ENCODE results near the gene DHX38. TPM values are rescaled to one million over a fixed set of nuclear protein-coding genes. Genes with fewer than 3 reads are reported as not detected.

The DHX38 gene
- total RNA-seq, 1 experiment from 2014 or later = 71.0 TPM

DNA sequence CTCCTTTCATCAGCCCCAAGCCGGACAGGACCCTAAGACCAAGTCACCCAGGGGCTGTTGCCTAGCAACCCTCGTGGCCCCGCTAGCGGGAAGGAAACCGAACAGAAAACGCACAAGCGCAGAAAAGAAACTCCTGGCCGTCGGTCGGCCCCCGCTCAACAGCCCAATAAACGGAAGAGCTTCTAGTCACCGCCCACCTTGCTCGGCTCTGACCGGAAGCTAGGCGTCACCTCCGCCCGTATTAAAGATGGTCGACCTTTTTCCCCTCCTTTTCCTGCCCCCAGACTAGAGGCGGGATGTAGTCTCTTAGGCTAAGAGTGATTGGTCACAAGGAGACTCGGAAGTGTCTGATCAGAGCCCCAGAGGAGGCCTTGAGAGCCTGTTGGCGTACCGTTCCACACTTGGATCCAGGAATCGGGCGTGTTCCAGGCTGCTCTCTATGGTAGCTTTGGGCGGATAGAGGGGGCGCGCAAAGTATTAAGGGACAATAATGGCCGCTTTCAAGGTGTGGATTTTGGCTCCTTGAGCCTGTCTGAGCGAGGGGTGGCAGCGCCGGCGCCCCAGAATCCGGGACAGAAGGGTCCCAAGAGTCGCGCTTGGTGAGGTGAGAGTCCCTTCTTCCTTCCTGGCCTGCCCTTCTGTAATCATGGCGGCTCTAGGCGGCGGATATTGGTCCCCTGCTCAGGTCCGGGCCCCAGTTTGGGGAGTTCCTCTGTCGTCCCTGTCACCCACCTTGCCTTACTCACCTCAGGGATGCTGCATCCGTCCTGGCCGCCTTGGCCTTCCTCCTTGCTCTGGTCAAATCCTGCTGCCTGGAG is at the start of gene DHX38, which contains the start of gene TXNL4B (continued):
- TF ChIP-seq EGR1 (IDR thresholded peaks at IDR 0.05; ENCODE audit: low read depth) (peak; percentile 90), FOSL1 (IDR thresholded peaks at IDR 0.05; ENCODE audit: low read depth) (no peak)
- TF ChIP-seq, protein P1, sequence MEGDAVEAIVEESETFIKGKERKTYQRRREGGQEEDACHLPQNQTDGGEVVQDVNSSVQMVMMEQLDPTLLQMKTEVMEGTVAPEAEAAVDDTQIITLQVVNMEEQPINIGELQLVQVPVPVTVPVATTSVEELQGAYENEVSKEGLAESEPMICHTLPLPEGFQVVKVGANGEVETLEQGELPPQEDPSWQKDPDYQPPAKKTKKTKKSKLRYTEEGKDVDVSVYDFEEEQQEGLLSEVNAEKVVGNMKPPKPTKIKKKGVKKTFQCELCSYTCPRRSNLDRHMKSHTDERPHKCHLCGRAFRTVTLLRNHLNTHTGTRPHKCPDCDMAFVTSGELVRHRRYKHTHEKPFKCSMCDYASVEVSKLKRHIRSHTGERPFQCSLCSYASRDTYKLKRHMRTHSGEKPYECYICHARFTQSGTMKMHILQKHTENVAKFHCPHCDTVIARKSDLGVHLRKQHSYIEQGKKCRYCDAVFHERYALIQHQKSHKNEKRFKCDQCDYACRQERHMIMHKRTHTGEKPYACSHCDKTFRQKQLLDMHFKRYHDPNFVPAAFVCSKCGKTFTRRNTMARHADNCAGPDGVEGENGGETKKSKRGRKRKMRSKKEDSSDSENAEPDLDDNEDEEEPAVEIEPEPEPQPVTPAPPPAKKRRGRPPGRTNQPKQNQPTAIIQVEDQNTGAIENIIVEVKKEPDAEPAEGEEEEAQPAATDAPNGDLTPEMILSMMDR (IDR thresholded peaks at IDR 0.05 in 2 of 3, conservative IDR thresholded peaks at IDR 0.05 in 1 of 3; ENCODE audit: borderline replicate concordance in 1 of 3, insufficient read depth in 1 of 3, low read depth in 2 of 3, low read length in 2 of 3) = no peak

GRCh38 chr16:72044296-72044695 is 49.4 kb upstream of the DHX38 start:
- ChIA-PET POLR2A (no interaction called here), RAD21 (ENCODE audit: low non-redundant PET in 1 of 2, low total read pairs in 2 of 2, uncharacterized antibody in 2 of 2, unreplicated experiment in 2 of 2) (no interaction called here), CTCF (no interaction called here)
- no peak overlapping the region for H2AFZ ChIP-seq (ENCODE audit: low read depth, low read length, poor library complexity, severe bottlenecking)
- H3K9me3 ChIP-seq (ENCODE audit: control insufficient read depth in 1 of 2, insufficient read depth in 1 of 2, low read depth in 1 of 2, low read length in 2 of 2) = no peaks in the 10 kb centered on the region; a peak in 2 of 4 replicates
- no peak overlapping the region for H3K4me3 ChIP-seq (replicated peaks in 1 of 2; ENCODE audit: low read depth in 1 of 2, low read length in 2 of 2)
- no peaks in the 10 kb centered on the region for H3K27me3 ChIP-seq (ENCODE audit: insufficient read depth, low read length)
- no TSS peak for BruUV-seq (replicated peaks)
- H3K9ac ChIP-seq (ENCODE audit: low read length) = no peak overlapping the region
- H3K4me1 ChIP-seq (ENCODE audit: control insufficient read depth in 1 of 2, insufficient read depth in 2 of 2, low read length in 2 of 2) = no peaks in the 10 kb centered on the region
- H3K36me3 ChIP-seq (ENCODE audit: control insufficient read depth in 1 of 2, insufficient read depth in 2 of 2, low read length in 2 of 2) = no peaks in the 10 kb centered on the region
- TF ChIP-seq CEBPB (IDR thresholded peaks at IDR 0.05; ENCODE audit: low read depth) = no peak
- TF ChIP-seq, protein P2, sequence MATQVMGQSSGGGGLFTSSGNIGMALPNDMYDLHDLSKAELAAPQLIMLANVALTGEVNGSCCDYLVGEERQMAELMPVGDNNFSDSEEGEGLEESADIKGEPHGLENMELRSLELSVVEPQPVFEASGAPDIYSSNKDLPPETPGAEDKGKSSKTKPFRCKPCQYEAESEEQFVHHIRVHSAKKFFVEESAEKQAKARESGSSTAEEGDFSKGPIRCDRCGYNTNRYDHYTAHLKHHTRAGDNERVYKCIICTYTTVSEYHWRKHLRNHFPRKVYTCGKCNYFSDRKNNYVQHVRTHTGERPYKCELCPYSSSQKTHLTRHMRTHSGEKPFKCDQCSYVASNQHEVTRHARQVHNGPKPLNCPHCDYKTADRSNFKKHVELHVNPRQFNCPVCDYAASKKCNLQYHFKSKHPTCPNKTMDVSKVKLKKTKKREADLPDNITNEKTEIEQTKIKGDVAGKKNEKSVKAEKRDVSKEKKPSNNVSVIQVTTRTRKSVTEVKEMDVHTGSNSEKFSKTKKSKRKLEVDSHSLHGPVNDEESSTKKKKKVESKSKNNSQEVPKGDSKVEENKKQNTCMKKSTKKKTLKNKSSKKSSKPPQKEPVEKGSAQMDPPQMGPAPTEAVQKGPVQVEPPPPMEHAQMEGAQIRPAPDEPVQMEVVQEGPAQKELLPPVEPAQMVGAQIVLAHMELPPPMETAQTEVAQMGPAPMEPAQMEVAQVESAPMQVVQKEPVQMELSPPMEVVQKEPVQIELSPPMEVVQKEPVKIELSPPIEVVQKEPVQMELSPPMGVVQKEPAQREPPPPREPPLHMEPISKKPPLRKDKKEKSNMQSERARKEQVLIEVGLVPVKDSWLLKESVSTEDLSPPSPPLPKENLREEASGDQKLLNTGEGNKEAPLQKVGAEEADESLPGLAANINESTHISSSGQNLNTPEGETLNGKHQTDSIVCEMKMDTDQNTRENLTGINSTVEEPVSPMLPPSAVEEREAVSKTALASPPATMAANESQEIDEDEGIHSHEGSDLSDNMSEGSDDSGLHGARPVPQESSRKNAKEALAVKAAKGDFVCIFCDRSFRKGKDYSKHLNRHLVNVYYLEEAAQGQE (IDR thresholded peaks at IDR 0.05; ENCODE audit: low read depth) = no peak
- TF ChIP-seq POLR2A (IDR thresholded peaks at IDR 0.05; ENCODE audit: borderline replicate concordance, extremely low read depth, insufficient read depth, insufficient read length) = no peak
- TF ChIP-seq ELF1 (IDR thresholded peaks at IDR 0.05; ENCODE audit: borderline replicate concordance, low read depth) = no peak
- TF ChIP-seq EZH2 (IDR thresholded peaks at IDR 0.05) = no peak
- TF ChIP-seq JUND (IDR thresholded peaks at IDR 0.05) = no peak
- intact Hi-C loops (cut with micrococcal nuclease) = no loop called here
- H3K79me2 ChIP-seq (ENCODE audit: insufficient read depth, low read length) = no peaks in the 10 kb centered on the region
- H3K27ac ChIP-seq (ENCODE audit: low read depth, low read length) = no peak overlapping the region
- H3K9me2 ChIP-seq (ENCODE audit: insufficient read depth) = no peaks in the 10 kb centered on the region
- no peak for DNase-seq (ENCODE audit: low read depth, low spot score)
- no peak for ATAC-seq
- H4K20me1 ChIP-seq (ENCODE audit: insufficient read depth) = no peaks in the 10 kb centered on the region
- H3K4me2 ChIP-seq (ENCODE audit: low read length) = no peak overlapping the region

Measured in HCT116 (cell line).